Stimulated activated effector memory CD8-positive, alpha-beta T cell treated with anti-CD3 and anti-CD28 coated beads, Interleukin-12 subunit alpha, Interleukin-12 subunit beta, amount 100 ng/mL, for 72 hours (primary cell): ENCODE measurements around the gene HSPG2.

Experiments used
- ATAC-seq: fragments of 150-1000 bp; cut with Tn5 transposase; 2 replicates; pipeline ENCODE4 v1.10.0; 2021
- DNase-seq, 2 donors: peaks; one replicate each; pipeline ENCODE4 v3.0.0; 2021 to 2022; ENCODE audit warnings: low spot score in 2 of 2
- H3K27ac Mint-ChIP-seq: one replicate; pipeline ENCODE4 v1.8.0; 2022; ENCODE audit warnings: mild to moderate bottlenecking, mixed read lengths
- H3K36me3 Mint-ChIP-seq: one replicate; pipeline ENCODE4 v1.8.0; 2022; ENCODE audit warnings: mild to moderate bottlenecking, mixed read lengths
- H3K4me1 Mint-ChIP-seq: one replicate; pipeline ENCODE4 v1.8.0; 2022; ENCODE audit warnings: mixed read lengths
- H3K4me3 Mint-ChIP-seq: one replicate; pipeline ENCODE4 v1.8.0; 2022; ENCODE audit warnings: mild to moderate bottlenecking, mixed read lengths
- H3K9me3 Mint-ChIP-seq: one replicate; pipeline ENCODE4 v1.8.0; 2022; ENCODE audit warnings: mixed read lengths

The HSPG2 gene

DNA sequence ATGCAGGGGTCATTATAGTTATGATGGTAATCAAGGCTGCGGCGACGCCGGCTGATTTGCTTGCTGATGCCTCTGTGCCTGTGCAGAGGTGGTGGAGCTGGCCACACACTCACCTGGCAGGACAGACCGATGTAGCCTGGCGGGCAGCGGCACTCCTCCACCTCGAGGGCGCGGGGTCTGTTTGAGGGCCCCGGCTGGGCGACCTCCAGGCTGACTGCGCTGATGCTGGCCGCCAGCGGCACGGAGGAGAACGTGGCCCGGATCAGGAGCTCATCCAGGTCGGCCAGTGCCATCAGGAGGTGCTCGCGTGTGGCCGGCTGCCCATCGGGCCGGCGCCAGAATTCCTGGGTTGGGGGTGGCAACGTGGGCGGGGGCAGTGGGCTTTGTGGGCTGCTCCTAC is 72.4 kb downstream of the HSPG2 start:
- H3K4me1 Mint-ChIP-seq = no peaks in the 10 kb centered on the region

DNA sequence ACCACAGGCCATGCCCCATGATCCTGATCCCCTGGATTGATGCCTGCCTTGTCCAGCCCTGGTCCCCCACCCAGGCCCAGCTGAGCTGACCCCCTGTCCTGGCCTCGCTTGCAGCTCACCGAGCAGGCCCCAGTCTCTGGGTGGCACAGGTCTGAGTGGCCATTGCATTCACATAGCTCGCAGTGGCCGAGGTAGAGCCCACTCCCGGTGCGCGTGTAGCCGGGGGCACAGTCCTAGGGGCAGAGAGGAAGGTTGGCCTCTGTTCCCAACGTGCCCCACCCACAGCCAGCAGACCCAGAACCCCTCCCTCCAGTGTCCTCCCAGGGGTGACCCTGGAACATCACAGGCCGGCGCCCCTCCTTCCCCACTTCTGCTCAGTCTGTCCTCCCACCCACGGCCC is 73.1 kb downstream of the HSPG2 start:
- H3K4me3 Mint-ChIP-seq = no peak overlapping the region

More for the DNA sequence above, 72.4 kb downstream of the HSPG2 start:
- Mint-ChIP-seq H3K4me3 (no peak overlapping the region), H3K36me3 (no peaks in the 10 kb centered on the region), H3K9me3 (no peaks in the 10 kb centered on the region), H3K27ac (no peak overlapping the region)
- DNase-seq (no peak), ATAC-seq (no peak)

DNA sequence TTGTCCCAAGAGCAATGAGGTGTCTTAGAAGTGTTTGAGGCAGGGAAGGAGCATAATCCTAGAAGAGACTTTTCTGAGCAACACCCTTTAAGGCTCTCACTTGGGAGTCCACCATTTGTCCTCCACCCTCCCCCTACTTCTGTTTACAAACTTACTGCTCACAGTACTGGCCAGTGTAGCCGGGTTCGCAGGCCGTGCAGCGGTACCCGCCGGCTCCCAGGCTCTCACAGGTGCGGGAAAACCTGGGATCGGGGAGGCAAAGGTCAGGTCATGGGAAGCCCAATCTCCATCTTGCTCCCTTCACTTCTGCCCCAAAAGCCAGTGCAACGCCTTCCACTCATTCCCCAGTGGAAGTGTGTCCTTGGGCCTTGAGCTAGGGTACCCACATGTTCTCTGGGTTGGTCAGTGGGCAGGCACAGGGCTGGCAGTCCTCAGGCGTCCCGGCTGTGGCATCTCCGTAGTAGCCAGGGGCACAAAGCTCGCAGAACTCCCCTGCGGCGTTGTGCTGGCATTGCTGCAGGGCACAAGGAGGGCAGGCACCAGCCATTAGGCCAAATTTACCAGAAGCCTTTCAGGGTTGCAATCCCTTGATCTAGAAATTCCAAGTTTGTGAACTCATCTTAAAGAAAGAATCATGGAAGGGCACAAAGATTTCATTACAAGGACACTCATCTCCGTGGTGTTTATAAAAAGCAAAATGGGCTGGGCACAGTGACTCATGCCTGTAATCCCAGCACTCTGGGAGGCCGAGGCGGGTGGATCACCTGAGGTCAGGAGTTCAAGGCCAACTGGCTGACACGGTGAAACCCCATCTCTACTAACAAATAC is 75.3 kb downstream of the HSPG2 start:
- Mint-ChIP-seq H3K36me3 (no peaks in the 10 kb centered on the region), H3K4me1 (peaks cover 12% of the 10 kb centered on the region), H3K27ac (no peak overlapping the region), H3K4me3 (no peak overlapping the region), H3K9me3 (no peaks in the 10 kb centered on the region)
- DNase-seq (no peak), ATAC-seq (no peak)

More for the DNA sequence above, 73.1 kb downstream of the HSPG2 start:
- no peaks in the 10 kb centered on the region for H3K4me1 Mint-ChIP-seq
- no peak for ATAC-seq
- no peaks in the 10 kb centered on the region for H3K36me3 Mint-ChIP-seq
- no peaks in the 10 kb centered on the region for H3K9me3 Mint-ChIP-seq
- H3K27ac Mint-ChIP-seq = no peak overlapping the region
- no peak for DNase-seq

DNA sequence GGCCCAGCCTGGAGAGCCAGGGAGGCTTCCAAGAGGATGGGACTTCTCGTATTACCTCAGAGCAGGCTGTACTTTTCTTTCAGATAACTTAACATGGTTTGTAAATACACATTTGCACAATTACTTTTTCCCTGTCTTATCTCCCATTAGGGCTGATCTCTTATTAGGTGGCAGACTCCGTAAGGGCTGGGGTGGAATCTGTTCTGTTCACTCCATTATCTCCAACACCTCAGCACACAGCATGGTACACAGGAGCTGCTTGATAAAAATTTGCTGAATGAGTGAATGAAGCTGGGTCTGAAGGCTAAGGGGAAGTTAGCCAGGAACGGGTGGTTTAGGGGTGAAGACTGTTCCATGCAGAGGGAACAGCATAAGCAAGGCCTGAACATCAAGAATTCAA is 76.1 kb downstream of the HSPG2 start:
- H3K9me3 Mint-ChIP-seq = no peaks in the 10 kb centered on the region
- H3K36me3 Mint-ChIP-seq = no peaks in the 10 kb centered on the region
- H3K4me3 Mint-ChIP-seq = no peak overlapping the region

DNA sequence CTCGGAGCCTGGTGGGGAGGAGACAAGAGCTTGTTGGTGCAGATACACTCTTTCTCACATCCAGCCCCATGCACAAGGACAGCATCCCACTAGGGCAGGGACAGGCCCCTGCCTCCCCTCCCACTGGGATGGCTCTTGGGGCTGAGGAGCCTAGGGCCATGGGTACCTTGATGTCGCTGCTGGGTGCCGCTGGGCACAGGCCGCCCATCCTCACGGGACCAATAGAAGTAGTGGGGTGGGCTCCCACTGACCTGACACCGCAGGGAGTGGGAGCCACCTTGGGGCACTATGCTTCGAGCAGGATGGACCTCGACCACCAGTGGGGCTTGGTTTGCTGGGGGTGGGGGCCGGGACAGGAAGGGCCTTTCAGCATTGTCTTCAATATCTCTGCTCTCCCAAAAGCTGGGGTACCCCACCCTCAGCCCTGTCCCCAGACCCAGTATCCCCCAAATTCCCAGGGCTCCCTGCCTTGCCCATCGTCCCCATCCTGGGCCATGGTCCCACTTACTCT is 77.4 kb downstream of the HSPG2 start:
- H3K36me3 Mint-ChIP-seq = no peaks in the 10 kb centered on the region
- peaks cover 12% of the 10 kb centered on the region for H3K4me1 Mint-ChIP-seq
- no peak overlapping the region for H3K27ac Mint-ChIP-seq

More for the DNA sequence above, 76.1 kb downstream of the HSPG2 start:
- no peak for ATAC-seq
- DNase-seq = no peak
- Mint-ChIP-seq H3K4me1 (peaks cover 12% of the 10 kb centered on the region), H3K27ac (no peak overlapping the region)

DNA sequence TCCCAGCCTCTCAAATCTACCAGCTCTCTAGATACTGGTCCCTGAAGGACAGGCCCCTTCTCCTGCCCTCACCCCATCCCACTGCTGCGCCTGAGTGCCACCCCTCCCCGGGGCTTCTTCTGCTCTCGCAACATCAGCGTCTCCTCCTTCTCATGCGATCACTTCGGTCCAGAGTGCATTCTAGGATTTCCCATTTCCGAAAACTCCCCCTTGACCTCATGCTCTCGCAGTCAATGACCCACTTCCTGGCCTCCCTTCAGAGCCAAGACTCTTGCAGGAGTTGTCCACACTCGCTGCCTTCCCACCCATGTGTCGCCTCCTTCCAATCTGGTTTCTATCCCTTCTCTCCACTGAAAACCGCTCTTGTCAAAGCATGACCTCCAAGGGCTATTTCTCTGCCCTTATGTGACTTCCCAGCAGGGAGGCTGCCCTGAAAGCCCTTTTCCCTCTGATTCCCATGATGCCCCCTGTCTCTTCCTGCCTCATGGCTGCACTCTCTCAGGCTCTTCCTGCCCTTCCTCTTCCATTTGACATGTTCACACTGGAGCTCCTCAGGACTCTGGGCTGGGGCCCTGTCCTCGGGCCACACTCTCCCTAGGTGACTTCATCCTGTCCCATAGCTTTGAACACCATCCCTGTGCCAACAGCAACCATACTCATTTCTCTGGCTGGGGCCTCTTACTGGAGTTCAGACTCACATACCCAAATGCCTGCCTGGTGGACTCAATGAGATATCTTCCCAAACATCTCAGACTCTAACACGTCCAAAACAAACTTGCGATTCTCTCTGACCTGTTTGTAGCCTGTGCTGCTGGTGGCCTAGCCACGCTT is 79.1 kb downstream of the HSPG2 start:
- no peak for ATAC-seq
- Mint-ChIP-seq H3K4me1 (peaks cover 12% of the 10 kb centered on the region), H3K27ac (peak overlapping the region; percentile 14), H3K4me3 (no peak overlapping the region), H3K36me3 (no peaks in the 10 kb centered on the region), H3K9me3 (no peaks in the 10 kb centered on the region)
- DNase-seq = no peak

More for the DNA sequence above, 77.4 kb downstream of the HSPG2 start:
- DNase-seq (no peak), ATAC-seq (no peak)
- Mint-ChIP-seq H3K9me3 (no peaks in the 10 kb centered on the region), H3K4me3 (no peak overlapping the region)

DNA sequence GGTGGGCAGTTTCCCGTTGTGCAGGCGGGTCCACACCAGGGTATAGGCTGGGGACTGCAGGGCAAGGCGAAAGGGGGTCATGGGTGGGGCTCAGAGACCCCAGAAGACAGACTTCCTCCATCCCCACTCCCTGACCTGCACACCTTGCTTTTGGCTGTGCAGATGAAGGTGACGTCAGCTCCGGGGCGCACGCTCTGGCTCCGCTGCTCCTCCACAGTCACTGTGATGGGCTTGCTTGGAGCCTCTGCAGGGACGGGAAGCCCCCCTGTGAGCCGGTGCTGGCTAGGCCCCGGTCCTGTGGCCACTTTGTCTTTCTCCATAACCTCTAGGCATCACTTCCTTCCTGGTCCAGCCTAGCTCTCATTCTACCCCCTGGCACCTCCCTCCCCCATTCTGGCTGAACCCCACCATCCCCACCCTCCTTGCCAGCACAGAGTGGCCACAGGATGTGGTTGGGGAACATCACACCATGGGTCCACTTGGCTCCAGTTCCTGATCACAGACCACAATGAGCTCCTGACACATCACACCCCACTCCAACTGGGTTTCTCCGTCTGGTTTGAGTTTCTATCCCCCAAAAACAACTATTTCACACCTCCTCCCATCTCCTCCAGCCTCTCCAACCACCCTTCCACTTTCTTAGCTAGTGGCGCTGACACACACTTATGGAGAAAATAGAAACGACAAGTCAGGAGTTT is 79.8 kb downstream of the HSPG2 start:
- H3K27ac Mint-ChIP-seq = no peak overlapping the region
- H3K4me3 Mint-ChIP-seq = no peak overlapping the region
- DNase-seq (no peak), ATAC-seq (no peak)
- H3K4me1 Mint-ChIP-seq = peaks cover 14% of the 10 kb centered on the region
- H3K9me3 Mint-ChIP-seq = no peaks in the 10 kb centered on the region
- H3K36me3 Mint-ChIP-seq = no peaks in the 10 kb centered on the region

DNA sequence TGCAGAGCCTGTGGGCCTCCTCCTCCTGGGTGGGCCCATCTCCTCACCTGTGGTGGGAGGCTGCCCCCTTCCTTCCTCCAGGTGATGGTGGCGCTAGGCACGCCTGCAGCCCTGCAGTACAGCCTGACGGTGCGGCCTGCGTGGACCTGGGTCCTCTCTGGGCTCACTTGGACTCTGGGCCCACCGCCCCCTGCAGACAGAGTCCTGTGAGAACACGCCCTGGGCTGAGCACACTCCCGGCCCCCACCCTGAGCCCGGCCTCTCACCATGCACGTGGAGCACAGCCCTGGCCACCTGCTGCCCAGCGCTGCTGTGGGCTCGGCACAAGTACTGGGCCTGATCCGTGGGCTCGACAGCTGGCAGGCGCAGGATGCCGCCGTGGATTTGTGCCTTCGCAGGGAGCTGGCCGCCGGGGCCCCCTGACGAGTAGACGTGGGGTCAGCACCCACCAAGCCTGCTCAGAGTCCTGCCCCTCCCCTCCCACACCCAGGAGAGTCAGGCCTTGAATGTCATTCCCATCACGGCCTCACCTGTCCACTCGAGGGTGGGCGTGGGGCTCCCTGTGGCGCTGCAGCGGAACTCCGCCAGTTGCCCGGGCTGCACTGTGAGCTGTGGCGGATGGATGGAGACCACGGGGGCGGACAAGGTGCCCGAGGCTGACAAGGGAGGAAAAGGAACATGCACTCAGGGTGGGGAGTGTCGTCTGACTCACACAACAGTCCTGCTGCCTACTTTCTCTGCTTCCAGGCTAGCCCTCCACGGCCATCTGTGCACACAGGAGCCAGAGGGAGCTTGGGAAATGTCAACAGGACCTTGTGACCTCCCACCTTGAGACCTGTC is 81.6 kb downstream of the HSPG2 start:
- no peak overlapping the region for H3K27ac Mint-ChIP-seq
- ATAC-seq (no peak), DNase-seq (no peak)
- H3K4me3 Mint-ChIP-seq = no peak overlapping the region
- no peaks in the 10 kb centered on the region for H3K36me3 Mint-ChIP-seq
- H3K9me3 Mint-ChIP-seq = no peaks in the 10 kb centered on the region
- H3K4me1 Mint-ChIP-seq = peaks cover 18% of the 10 kb centered on the region

DNA sequence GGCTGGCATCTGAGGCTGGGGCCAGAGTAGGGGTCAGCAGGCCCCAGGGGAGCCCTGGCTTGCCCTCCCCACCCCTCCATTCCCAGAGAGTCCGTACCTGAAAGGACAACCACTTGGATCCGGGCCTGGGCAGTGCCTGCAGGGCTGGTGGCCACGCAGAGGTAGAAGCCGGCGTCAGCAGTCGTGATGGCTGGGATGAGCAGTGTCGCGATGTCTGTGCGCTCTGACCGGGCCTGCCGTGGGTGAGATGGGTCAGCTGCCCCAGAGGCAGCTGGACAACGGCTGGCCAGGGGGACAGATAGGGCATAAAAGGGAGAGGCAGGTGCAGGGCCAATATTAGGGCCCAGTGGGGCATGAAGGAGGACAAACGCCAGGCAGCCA is 82.4 kb downstream of the HSPG2 start:
- Mint-ChIP-seq H3K27ac (no peak overlapping the region), H3K4me3 (no peak overlapping the region), H3K4me1 (peaks cover 18% of the 10 kb centered on the region), H3K36me3 (no peaks in the 10 kb centered on the region), H3K9me3 (no peaks in the 10 kb centered on the region)
- ATAC-seq (no peak), DNase-seq (no peak)

DNA sequence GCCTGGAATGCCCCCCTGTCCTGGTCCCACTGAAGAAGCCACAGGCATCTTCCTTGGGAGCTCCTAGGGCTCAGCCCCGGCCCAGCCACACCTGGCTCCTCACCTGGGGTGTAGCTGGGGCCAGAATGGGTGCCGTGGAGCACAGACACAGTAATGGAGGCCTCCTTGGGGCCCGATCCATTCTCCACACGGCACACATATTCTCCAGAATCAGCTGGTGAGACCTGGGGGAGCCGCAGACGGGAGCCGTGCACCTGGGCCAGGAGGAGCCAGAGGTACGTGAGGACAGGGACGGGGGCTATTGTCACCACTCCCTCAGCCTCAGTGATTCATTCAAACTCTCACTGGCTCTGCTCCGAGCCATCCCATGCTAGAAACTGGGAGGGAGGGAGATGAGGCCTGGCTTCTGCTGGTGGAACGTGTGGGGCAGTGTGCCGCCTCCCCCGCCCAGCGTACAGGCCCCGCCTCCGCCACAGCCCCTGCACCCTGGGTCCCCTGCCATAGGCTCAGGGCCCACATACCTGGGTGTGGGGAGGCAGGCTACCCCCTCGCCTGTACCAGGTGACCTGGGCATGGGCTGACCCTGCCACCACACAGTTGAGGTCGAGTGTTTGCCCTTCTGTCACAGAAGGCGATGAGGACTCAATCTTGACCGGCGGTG is 82.9 kb downstream of the HSPG2 start:
- H3K4me3 Mint-ChIP-seq = no peak overlapping the region
- no peak for DNase-seq
- no peak overlapping the region for H3K27ac Mint-ChIP-seq

DNA sequence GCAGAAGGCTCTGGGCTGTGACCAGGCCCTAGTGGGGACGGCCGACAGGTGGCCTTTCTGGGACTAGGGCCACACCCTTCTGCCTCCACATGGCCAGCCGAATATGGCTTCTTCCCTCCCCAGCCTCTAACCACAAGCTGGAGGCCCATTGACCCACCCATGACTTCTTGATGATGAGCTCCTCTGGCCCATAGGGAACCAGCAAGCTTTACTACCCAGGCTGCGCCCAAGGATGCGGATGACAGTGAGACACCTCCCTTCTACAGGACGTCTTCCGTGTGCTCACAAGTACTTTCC is 84.0 kb downstream of the HSPG2 start:
- Mint-ChIP-seq H3K4me3 (no peak overlapping the region), H3K27ac (no peak overlapping the region), H3K4me1 (peaks cover 14% of the 10 kb centered on the region), H3K36me3 (no peaks in the 10 kb centered on the region), H3K9me3 (no peaks in the 10 kb centered on the region)
- DNase-seq (no peak), ATAC-seq (no peak)

More for the DNA sequence above, 82.9 kb downstream of the HSPG2 start:
- no peak for ATAC-seq
- Mint-ChIP-seq H3K36me3 (no peaks in the 10 kb centered on the region), H3K4me1 (peaks cover 18% of the 10 kb centered on the region), H3K9me3 (no peaks in the 10 kb centered on the region)

DNA sequence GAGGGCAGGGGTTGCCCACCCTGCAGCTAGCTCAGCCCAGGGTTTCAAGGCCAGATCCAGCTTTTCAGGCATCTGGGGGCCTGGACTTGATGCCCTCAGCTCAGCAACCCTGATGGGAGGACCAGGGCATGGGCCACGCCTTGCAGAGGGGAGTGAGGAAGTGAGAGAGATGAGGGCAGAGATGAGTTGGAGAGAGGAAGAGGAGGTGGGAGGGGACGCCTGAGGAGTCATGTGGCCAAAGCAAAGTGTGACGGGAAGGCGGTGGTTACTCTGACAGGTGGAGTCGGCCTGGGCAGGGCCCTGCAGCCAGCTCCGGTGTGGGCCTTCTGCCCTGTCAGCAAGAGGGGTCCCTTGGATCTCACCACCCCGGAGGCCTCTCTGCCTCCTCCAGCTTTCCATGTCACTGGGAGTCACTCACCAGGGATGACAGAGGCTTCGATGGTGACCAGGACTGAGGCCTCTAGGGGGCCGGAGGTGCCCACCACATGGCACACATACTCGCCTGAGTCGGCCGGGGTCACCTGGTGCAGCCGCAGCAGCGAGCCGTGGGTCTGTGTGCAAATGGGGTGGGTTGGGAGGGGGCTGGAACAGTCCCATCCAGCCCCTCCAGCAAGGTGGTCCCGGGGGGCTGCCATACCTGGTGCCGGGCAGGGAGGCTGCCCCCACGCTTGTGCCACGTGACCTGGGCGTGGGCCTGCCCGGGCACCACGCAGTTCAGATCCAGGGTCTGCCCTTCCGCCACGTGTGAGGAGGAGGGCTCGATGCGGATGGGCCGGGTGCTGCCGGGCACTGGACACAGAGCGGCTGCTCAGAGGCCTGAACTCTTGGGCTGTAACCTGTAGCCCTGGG is 84.6 kb downstream of the HSPG2 start:
- ATAC-seq = peak; percentile 37
- Mint-ChIP-seq H3K27ac (no peak overlapping the region), H3K9me3 (no peaks in the 10 kb centered on the region), H3K4me1 (peaks cover 8% of the 10 kb centered on the region), H3K36me3 (no peaks in the 10 kb centered on the region), H3K4me3 (no peak overlapping the region)
- DNase-seq = no peak

DNA sequence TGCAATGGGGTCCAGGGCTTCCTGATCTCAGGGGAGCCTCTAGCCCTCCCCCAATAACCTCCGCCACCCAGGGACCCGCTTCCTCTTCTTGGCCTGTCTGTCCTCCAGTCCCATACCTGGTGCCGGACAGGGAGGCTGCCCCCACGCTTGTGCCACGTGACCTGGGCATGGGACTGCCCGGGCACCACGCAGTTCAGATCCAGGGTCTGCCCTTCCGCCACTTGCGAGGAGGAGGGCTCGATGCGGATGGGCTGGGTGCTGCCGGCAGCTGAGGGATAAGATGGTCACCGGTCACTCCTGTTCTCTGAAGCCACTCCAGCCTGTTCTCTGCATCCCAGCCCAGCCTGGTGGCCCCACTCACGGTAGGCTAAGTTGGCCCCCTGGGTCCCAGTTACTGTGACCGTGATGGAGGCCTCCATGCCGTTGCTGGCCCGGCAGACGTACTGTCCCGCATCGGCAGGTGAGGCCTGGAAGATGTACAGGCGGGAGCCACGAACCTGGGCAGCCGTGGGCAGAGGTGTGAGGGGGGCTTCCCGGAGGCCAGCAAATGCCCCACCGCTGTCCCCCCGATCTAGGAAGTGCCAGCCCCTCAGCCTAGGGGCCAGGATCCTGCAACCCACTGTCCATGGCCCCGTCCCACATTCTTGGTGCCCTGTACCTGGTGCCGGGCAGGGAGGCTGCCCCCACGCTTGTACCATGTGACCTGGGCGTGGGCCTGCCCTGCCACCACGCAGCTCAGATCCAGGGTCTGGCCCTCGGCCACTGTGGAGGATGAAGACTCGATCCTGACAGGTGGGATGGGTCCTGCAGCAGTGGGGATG is 85.5 kb downstream of the HSPG2 start:
- no peak overlapping the region for H3K4me3 Mint-ChIP-seq
- ATAC-seq (no peak), DNase-seq (no peak)
- H3K36me3 Mint-ChIP-seq = no peaks in the 10 kb centered on the region
- H3K4me1 Mint-ChIP-seq = peaks cover 5% of the 10 kb centered on the region
- H3K9me3 Mint-ChIP-seq = no peaks in the 10 kb centered on the region
- no peak overlapping the region for H3K27ac Mint-ChIP-seq
